ENCODE results near the gene RNU1-2. TPM values are rescaled to one million over a fixed set of nuclear protein-coding genes. Genes with fewer than 3 reads are reported as not detected.
"Not testable (repeated sequence)": the region's sequence is repeated elsewhere in the genome, so short reads cannot be mapped to it uniquely, and the experiment has no call there.

The RNU1-2 gene
- polyA plus RNA-seq, 1 donor = 1.9 TPM

DNA sequence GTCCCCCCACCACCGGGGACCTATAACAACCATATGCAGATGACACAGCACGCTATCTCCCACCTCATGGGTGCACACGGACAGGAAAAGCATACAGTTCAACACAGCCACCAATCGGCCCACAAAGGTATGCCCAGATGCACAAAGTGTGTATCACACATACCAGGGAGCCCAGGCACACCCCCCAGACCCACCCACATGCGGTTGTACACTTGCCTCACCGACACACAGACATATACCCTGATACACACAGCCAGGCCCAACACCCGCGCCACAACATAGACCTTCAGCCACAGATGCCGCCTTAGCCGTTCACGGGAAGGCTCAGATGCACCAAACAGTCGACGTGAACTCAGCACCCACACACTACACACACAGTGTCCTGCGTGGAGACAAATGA, 31.5 kb downstream of the RNU1-2 start:
- DNase-seq = no peak

DNA sequence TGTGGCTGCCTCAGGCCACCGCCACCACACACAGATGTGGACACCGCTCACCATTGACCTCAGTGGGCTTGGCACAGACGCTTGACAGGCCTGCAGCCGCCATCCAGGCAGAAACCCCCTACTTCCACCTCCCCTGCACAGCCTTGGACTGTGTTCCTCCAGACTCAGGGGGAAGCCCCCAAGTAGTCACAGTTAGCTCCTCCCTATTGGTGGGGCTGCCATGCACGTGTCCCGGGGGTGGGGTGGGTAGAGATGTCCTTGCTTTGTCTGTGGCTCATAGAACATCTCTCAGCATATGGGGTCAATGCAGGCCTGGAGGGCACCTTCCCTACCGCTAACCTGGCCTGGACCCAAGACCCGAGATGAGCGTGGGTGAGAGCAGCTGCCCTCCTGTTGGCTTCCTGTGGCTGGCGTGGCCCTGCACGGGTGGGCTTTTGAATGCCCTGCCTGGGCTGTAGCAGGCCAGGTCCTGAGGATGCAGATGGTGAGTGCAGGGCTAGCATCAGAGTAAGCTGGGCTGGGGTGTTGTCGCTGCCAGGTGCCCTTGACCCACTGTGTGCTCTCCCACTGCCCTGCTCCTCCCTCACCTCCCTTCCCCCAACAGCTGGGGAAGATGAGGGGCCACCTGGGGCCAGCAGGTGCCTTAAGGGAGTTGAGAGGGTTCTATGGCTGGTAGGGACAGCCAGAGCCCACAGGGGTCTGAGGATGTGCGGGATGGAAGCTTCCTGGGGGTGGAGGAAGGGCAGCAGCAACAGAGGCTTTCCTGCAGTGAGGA, 32.1 kb downstream of the RNU1-2 start:
- DNase-seq = no peak

DNA sequence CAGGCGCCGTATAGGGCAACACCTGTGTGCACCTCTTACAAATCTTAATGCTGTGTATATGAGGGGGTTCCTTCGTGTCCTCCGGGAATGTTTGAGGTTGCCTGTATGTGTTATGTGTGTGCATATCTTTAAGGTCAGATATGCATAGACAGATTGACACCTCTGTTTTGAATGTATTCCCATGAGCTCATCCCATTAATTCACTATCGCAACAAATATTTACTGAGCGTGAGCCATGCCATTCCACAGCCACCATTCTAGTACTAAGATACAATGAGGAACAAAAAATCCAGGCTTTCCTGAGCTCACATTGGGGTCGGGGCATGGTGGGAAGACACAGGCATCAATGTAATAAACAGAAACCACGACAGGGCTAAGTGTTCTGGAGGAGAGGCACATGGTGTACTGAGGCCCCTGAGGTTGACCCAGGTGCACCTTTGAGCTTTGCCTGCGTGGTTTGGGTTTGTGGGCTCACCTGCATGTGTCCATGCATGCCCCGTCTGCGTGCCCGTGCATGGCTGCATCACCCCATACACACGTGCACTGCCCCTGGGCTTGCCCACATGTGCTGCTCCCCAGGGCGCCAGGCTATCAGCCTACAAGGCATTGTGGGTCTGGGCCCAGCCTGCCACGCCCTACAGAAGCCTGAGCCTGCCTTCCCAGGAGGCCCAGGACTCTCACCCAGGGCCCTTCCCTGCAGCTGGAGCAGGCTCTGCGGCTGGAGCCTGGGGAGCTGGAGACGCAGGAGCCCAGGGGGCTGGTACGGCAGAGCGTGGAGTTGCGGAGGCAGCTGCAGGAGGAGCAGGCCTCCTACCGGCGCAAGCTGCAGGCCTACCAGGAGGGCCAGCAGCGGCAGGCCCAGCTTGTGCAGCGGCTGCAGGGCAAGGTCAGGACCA, 33.6 kb downstream of the RNU1-2 start:
- not testable (repeated sequence) for DNase-seq

DNA sequence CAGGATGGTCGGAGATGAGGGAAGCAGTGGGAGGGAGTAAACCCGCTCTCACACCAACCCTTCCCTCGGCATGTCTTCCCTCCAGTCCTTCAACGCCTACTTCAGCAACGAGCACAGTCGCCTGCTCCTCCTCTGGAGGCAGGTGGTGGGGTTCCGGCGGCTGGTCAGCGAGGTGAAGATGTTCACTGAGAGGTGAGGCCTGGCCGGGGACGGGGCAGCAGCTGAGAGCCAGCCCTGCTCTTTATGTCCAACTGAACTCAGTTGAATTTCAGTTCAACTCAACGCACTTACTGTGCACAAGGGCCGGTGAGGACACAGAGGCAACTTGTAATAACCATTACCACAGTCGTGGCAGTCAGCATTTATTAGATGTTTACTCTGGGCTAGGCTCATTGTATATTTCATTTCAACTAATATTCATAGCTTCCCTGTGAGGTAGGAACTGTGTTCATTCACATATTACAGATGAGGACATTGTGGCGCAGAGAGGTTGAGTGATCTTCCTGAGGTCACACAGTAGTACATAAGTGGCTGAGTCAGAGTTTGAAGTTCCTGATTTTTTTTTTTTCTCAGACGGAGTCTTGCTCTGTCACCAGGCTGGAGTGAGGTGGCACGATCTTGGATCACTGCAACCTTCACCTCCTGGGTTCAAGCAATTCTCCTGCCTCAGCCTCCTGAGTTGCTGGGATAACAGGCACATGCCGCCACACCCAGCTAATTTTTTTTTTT, 35.6 kb downstream of the RNU1-2 start:
- not testable (repeated sequence) for DNase-seq

DNA sequence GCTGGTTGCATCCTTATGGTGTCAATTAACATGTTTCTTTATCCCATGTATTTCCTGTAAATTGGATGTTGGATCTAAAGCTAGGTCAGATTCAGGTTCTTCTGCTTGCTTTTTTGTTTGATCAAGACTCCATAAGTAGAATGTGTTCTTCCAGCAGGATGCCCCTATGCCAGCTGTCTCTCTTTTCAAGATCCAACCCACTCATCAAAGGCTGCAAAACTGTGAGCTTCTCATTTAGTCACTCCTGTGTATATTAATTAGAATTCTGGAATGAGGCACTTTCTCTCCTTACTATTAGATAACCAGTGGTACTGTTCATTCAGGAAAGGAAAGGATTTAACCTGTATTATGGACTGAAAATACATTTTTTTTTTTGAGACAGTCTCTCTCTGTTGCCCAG, 38.2 kb downstream of the RNU1-2 start:
- not testable (repeated sequence) for DNase-seq

DNA sequence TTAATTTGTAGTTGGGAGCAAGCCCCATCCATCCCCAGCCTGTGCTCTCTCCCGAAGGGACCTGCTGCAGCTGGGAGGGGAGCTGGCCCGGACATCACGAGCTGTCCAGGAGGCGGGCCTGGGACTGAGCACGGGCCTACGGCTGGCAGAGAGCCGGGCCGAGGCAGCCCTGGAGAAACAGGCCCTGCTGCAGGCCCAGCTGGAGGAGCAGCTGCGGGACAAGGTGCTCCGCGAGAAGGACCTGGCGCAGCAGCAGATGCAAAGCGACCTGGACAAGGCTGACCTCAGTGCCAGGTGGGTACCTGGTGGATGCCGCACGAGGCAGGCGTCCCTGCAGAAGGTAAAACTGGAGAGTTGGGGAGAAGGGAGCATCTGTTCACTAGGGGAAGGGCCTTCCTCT, 40.8 kb downstream of the RNU1-2 start:
- DNase-seq = not testable (repeated sequence)

DNA sequence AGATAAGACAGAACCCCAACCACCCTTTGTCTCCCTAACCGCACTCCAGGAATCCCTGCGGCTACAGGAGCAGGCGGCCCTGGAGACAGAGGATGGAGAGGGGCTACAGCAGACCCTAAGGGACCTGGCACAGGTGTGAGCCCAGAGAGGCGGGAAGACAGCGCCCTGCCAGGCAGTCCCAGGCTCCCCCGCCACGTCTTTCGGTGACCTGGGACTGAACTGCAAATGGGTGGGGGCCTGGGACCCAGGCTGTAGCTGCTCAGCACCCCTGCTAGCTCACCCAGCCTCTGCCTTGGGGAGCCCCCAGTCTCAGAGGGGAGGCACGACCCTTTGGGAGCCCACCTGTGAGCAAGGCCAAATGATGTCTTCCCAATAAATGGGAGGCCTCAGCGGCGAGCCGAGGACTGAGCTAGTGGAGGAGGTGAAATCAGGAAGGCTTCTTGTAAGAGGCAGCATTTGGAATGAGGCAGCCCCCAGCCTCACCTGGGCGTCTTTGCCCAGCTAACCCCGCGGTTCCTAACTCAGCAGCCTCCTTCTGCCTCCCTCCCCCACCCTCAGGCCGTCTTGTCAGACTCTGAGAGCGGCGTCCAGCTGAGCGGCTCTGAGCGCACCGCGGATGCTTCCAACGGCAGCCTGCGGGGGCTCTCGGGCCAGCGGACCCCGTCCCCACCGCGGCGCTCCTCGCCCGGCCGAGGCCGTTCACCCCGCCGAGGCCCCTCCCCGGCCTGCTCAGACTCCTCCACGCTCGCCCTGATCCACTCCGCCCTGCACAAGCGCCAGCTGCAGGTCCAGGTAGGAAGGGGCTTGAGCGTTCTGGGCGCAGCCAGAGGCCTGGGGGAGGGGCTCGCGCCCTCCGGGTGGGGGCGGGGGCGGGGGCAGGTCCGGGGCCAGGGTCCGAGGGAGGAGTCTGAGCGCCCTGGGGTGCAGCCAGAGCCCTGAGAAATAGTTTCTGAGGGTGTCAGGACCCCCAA, 42.9 kb downstream of the RNU1-2 start:
- DNase-seq = no peak

DNA sequence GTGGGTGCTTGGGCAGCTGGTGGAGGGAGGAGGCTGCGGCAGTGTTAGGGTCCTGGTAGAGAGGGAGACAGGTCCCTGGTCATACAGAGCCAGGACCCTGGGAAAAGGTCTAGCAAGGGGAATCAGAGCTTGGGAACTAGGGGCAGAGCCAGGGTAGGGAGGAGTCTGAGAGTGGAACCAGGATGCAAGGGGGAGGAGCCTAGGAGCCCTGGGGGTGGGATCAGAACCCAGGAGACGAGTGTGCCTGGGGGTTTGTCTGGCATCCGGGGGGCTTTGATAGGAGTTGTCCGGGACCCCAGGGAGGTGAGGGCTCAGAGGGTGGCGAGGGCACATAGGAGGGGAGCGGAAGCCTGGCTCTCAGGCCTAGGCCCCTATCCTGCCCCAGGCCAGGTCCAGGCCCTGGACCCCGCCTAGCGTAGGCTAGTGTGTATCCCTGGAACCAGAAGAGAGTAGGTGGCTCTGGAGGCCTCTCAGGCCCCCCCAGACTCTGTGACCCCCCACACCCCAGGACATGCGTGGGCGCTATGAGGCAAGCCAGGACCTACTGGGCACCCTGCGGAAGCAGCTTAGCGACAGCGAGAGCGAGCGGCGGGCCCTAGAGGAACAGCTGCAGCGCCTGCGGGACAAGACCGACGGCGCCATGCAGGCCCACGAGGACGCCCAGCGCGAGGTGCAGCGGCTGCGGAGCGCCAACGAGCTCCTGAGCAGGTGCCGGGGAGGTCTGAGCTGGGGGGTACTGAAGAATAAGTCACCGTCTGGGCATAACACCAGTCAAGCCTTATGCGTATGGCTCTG, 43.8 kb downstream of the RNU1-2 start:
- DNase-seq = not testable (repeated sequence)

DNA sequence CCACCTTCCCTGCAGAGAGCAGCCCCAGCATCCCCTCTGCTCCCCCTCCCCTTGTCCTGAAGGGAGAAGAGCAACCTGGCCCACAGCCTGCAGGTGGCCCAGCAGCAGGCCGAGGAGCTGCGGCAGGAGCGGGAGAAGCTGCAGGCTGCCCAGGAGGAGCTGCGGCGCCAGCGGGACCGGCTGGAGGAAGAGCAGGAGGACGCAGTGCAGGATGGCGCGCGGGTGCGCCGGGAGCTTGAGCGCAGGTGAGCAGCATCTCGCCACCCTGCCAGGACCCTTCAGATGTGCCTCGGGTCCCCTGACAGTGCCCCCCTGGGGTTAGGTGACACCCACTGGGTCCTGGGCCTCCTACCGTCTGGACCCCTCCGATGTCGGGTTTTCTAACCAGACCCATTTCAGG, 48.3 kb downstream of the RNU1-2 start:
- no peak for DNase-seq

DNA sequence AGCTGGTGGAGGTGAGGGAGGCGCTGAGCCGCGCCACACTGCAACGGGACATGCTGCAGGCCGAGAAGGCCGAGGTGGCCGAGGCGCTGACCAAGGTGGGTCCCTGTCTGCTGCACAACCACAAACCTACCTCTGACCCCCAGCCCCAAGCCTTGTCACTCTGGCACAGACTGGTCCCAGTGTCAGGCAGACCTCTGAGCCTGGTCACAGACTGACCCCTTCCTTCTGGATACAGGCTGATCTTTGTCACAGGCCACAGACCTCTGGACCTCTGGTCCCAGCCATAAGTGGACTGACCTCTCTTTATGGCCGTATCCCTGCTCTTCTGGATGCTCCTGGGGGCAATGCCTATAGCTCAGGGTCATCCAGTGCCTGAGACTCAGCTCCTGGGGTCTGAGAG, 49.7 kb downstream of the RNU1-2 start:
- not testable (repeated sequence) for DNase-seq

Other genes starting within 250 kb of the RNU1-2 start
- 1.9 TPM for gene RNU1-3, start 229.0 kb upstream of the RNU1-2 start, polyA plus RNA-seq (ENCODE audit: insufficient read length)
- gene RNU1-4, start 155.5 kb upstream of the RNU1-2 start, polyA plus RNA-seq (ENCODE audit: insufficient read length) = 1.9 TPM
- 46.7 TPM for gene CROCC, start 26.0 kb downstream of the RNU1-2 start, polyA plus RNA-seq (ENCODE audit: insufficient read length)
- gene MFAP2, start 84.6 kb downstream of the RNU1-2 start, polyA plus RNA-seq (ENCODE audit: insufficient read length) = 180 TPM
- gene ATP13A2, start 115.9 kb downstream of the RNU1-2 start, polyA plus RNA-seq (ENCODE audit: insufficient read length) = 30.4 TPM
- gene SDHB, start 158.1 kb downstream of the RNU1-2 start, polyA plus RNA-seq (ENCODE audit: insufficient read length) = 168 TPM
- 2.7 TPM for gene PADI2, start 223.5 kb downstream of the RNU1-2 start, polyA plus RNA-seq (ENCODE audit: insufficient read length)